ENCODE measurements around the gene CAPN2. TPM values are rescaled to one million over a fixed set of nuclear protein-coding genes. Genes with fewer than 3 reads are reported as not detected.
"Not testable (repeated sequence)": the region's sequence is repeated elsewhere in the genome, so short reads cannot be mapped to it uniquely, and the experiment has no call there.

The CAPN2 gene
- total and polyA plus RNA-seq, 9 donors, result 70.6 to 267 (median 171) TPM

GRCh38 chr1:223813645-223814044 is 101.3 kb downstream of the CAPN2 start:
- H3K4me1 ChIP-seq (ENCODE audit: insufficient read depth), result no peaks in the 10 kb centered on the region
- H3K27ac ChIP-seq, result no peak overlapping the region
- DNase-seq, result no peak
- no peaks in the 10 kb centered on the region for H3K36me3 ChIP-seq
- no peak for TF ChIP-seq POLR2A (IDR thresholded peaks at IDR 0.05)
- TF ChIP-seq, protein P1, sequence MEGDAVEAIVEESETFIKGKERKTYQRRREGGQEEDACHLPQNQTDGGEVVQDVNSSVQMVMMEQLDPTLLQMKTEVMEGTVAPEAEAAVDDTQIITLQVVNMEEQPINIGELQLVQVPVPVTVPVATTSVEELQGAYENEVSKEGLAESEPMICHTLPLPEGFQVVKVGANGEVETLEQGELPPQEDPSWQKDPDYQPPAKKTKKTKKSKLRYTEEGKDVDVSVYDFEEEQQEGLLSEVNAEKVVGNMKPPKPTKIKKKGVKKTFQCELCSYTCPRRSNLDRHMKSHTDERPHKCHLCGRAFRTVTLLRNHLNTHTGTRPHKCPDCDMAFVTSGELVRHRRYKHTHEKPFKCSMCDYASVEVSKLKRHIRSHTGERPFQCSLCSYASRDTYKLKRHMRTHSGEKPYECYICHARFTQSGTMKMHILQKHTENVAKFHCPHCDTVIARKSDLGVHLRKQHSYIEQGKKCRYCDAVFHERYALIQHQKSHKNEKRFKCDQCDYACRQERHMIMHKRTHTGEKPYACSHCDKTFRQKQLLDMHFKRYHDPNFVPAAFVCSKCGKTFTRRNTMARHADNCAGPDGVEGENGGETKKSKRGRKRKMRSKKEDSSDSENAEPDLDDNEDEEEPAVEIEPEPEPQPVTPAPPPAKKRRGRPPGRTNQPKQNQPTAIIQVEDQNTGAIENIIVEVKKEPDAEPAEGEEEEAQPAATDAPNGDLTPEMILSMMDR (IDR thresholded peaks at IDR 0.05), result no peak
- H3K9me3 ChIP-seq, result no peaks in the 10 kb centered on the region
- intact Hi-C loops (cut with DNase I), result no loop called here
- no peak overlapping the region for H3K4me3 ChIP-seq
- H3K27me3 ChIP-seq, result no peaks in the 10 kb centered on the region

DNA sequence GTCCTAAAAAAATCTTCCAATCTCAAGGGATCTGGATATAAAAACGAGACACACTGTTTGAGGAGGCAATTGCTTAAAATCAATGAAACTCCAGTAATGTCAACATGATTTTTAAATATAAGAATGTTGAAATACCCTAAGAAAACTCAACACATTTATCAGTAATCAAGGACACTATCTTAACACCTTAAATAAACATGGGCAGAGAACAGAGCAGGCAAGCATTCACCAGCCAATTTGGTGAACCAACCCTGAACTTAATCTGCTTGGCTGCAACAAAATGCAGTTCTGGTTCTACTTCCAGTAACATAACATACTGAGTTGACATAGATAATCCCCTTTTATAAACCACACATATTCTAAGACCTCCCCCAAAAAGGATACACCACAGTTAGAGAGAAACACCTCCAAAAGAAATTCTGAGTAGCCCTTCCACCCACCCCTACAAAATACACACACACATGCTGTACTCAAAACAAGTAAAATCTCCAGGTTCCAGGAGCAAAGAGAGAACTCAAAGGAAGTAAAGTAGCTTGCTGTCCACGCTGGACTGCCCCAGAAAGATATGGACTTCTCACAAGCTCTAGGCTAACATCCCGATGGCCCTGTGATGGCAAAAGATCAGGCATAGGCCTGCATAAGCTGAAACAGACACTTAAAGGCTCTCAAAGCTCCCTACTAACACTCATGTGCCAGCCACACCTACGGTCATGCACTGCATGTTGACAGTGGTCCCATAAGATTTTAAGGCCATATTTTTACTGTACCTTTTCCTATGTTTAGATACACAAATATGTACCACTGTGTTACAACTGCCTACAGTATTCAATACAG is 102.9 kb downstream of the CAPN2 start:
- TF ChIP-seq POLR2A (IDR thresholded peaks at IDR 0.05) (no peak), EP300 (IDR thresholded peaks at IDR 0.05) (no peak)
- TF ChIP-seq, protein P1 (IDR thresholded peaks at IDR 0.05), result no peak
- Histone ChIP-seq H3K27me3 (no peaks in the 10 kb centered on the region), H3K9me3 (no peaks in the 10 kb centered on the region), H3K4me3 (no peak overlapping the region), H3K36me3 (no peaks in the 10 kb centered on the region), H3K27ac (no peak overlapping the region), H3K4me1 (ENCODE audit: insufficient read depth) (peaks cover 3% of the 10 kb centered on the region)
- intact Hi-C loops (cut with DNase I), result no loop called here
- DNase-seq, result no peak
- WGBS, 3 donors, result 48 to 61% (median 48%) methylated on average over 4 of the region's 4 CpGs

DNA sequence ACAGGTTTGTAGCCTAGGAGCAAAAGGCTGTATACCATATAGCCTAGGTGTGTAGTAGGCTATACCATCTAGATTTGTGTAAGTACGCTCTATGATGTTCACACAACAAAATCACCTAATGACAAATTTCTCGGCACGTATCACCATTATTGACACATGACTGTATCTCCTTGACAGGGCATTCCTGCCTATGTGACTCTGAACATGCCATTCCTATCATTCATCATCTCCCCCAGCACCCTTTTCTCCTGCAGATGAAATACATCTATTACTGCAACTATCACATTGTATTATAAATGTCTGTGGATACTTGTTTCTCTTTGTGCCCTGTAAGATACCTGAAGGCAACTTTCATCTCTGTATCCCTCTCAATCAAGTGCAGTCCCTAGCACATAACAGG is 103.5 kb downstream of the CAPN2 start:
- WGBS, 3 donors, result 90 to 96% (median 91%) methylated on average over 3 of the region's 3 CpGs
- TF ChIP-seq, protein P1 (IDR thresholded peaks at IDR 0.05), result no peak
- no peak for TF ChIP-seq POLR2A (IDR thresholded peaks at IDR 0.05)
- no peak for TF ChIP-seq EP300 (IDR thresholded peaks at IDR 0.05)
- Histone ChIP-seq H3K4me3 (no peak overlapping the region), H3K27ac (no peak overlapping the region), H3K36me3 (no peaks in the 10 kb centered on the region), H3K27me3 (no peaks in the 10 kb centered on the region), H3K4me1 (ENCODE audit: insufficient read depth) (peaks cover 4% of the 10 kb centered on the region), H3K9me3 (no peaks in the 10 kb centered on the region)
- DNase-seq, result no peak
- intact Hi-C loops (cut with DNase I), result no loop called here

DNA sequence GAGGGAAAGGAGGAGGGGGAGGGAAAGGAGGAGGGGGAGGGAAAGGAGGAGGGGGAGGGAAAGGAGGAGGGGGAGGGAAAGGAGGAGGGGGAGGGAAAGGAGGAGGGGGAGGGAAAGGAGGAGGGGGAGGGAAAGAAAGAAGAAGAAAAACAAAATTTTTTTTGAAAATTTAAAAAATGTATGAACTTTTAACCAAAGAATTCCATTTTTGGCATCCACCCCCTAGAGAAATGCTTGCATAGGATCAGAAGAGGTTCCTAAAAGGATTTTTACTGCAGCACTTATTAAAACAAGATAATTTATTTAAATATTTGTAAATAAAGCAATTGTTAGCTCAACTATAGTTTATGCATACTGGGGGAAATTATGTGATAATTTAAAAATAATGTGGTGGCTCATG is 104.9 kb downstream of the CAPN2 start:
- H3K27ac ChIP-seq; H3K4me3 ChIP-seq; H3K9me3 ChIP-seq; H3K36me3 ChIP-seq; H3K4me1 ChIP-seq (ENCODE audit: insufficient read depth); H3K27me3 ChIP-seq; DNase-seq; intact Hi-C loops (cut with DNase I): not testable (repeated sequence)

DNA sequence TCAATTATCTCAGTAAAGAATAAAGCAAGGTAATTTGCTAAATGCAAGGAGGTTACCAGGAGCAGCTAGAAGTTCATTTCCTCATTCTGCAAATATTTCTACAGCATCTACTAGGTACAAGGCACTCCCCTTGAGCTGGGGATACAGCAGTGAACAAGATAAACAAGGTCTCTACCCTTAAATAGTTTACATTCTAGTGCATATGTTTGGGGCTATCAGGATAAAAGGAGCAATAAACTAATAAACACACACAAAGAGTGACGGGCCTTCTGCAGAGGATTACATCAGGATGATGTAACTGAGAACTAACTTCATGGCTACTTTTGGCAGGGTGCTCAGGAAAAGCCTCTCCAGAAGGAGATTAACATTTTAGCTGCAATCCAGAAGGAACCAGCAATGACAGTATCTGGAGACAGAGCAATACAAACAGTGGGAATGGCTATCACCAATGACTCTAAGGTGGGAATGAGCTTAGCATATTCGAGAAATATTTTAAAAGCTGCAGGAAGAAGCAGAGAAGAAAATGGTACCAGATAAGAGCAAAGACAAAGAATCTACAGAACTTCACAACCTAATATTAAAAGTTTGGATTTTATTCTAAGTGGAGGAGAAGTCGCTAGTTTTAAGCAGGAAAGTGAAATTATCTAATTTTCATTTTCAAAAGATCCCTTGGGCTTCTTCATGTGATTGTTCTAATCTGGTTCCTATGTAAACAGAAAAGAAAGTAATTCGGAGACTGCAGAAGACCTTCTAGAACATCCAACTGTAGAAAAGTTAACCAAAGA is 107.6 kb downstream of the CAPN2 start:
- DNase-seq, result no peak
- no peaks in the 10 kb centered on the region for H3K36me3 ChIP-seq
- 43 to 50% (median 45%) methylated on average over 4 of the region's 4 CpGs for WGBS, 3 donors
- intact Hi-C loops (cut with DNase I), result no loop called here
- peaks cover 4% of the 10 kb centered on the region for H3K4me1 ChIP-seq (ENCODE audit: insufficient read depth)
- H3K27me3 ChIP-seq, result no peaks in the 10 kb centered on the region
- no peaks in the 10 kb centered on the region for H3K9me3 ChIP-seq
- no peak overlapping the region for H3K27ac ChIP-seq
- H3K4me3 ChIP-seq, result no peak overlapping the region
- TF ChIP-seq POLR2A (IDR thresholded peaks at IDR 0.05) (no peak), EP300 (IDR thresholded peaks at IDR 0.05) (no peak)
- TF ChIP-seq, protein P1 (IDR thresholded peaks at IDR 0.05), result no peak
